Transverse colon (tissue), 4 donors: ENCODE results near the gene CDCA5. TPM values are rescaled to one million over a fixed set of nuclear protein-coding genes. Genes with fewer than 3 reads are reported as not detected.
A peak's percentile ranks its signal among the peaks of the same experiment; 100 is the strongest.

Experiments
- DNase-seq: peaks from one replicate; pipeline ENCODE4 v3.0.0-alpha.2; 2019
- H3K27ac ChIP-seq, 4 donors: fragments of 200-600 bp; sonication (generic); 2 replicates each; pipeline ENCODE4 v1.5.1; 2016 to 2018; ENCODE audit warnings: inconsistent platforms in 4 of 4
- H3K27me3 ChIP-seq: fragments of 200-600 bp; sonication (generic); 2 replicates; pipeline ENCODE4 v1.5.1; 2017; ENCODE audit warnings: inconsistent platforms
- H3K36me3 ChIP-seq, 4 donors: fragments of 200-600 bp; sonication (generic); 2 replicates each; pipeline ENCODE4 v1.5.1; 2017 to 2019; ENCODE audit warnings: inconsistent platforms in 4 of 4
- H3K4me1 ChIP-seq, 4 donors: fragments of 200-600 bp; sonication (generic); 2 replicates each; pipeline ENCODE4 v1.5.1; 2017 to 2020; ENCODE audit warnings: inconsistent platforms in 4 of 4
- H3K4me3 ChIP-seq, 4 donors: fragments of 200-600 bp; sonication (generic); 1 replicate in 1 of 4; 2 replicates in 3 of 4; pipeline versions ENCODE4 v1.5.1 to v1.6.1; 2017 to 2019; ENCODE audit warnings: inconsistent platforms in 4 of 4
- H3K9me3 ChIP-seq, 2 donors: fragments of 200-600 bp; sonication (generic); 2 replicates each; pipeline ENCODE4 v1.5.1; 2017 to 2019; ENCODE audit warnings: inconsistent platforms in 2 of 2
- CTCF ChIP-seq, 5 experiments: fragments of 200-600 bp in 3 of 5; fragments of 450-650 bp in 2 of 5; sonication (generic) in 3 of 5; IDR thresholded peaks; 1 replicate in 2 of 5; 2 replicates in 3 of 5; pipeline ENCODE4 v1.5.1; 2016 to 2017; ENCODE audit warnings: antibody characterized with exemption in 5 of 5, inconsistent platforms in 3 of 5, mild to moderate bottlenecking in 2 of 5, moderate library complexity in 1 of 5
- EP300 ChIP-seq: sonication (generic); formaldehyde crosslinking; IDR thresholded peaks from one replicate; pipeline ENCODE4 v1.6.1; 2017; ENCODE audit warnings: antibody characterized with exemption, low read depth
- POLR2A ChIP-seq: fragments of 450-650 bp; IDR thresholded peaks from one replicate; pipeline ENCODE4 v1.6.1; 2016; ENCODE audit warnings: antibody characterized with exemption, mild to moderate bottlenecking, moderate library complexity
- POLR2AphosphoS5 ChIP-seq, 3 donors: sonication (generic); formaldehyde crosslinking; IDR thresholded peaks; one replicate each; pipeline ENCODE4 v1.6.1; 2016; ENCODE audit warnings: antibody characterized with exemption in 3 of 3
- WGBS, 2 donors: methylation state at CpG; one replicate each; pipeline ENCODE4 v1.1.5; 2018; ENCODE audit warnings: low coverage in 1 of 2; 5-methylcytosine and 5-hydroxymethylcytosine counted together
- in situ Hi-C, 4 donors: fragments of 200-750 bp; cut with MboI; loops; one replicate each; pipeline versions ENCODE4 v1.15.0 to v1.15.1; 2017; ENCODE audit warnings: low sequenced_read_pairs in 3 of 4, low pct_ligation_motif_present in 1 of 4, low pct_unique_long_range_greater_than_20kb in 1 of 4
- intact Hi-C: fragments of 100-400 bp; cut with DNase I; formaldehyde crosslinking; loops from one replicate; pipeline ENCODE4 v1.15.1; 2023; ENCODE audit warnings: low total_unique reads
- total RNA-seq, 4 donors: library from RNA; depleted of rRNA; stranded (reverse); fragments of >200 nt; gene quantifications; one replicate each; pipeline ENCODE4 v1.1.0, GENCODE V29; 2016

The CDCA5 gene
- total RNA-seq, 4 donors from 2014 or later, result 1.9 to 2.6 (median 2.5) TPM; not detected in 1

GRCh38 chr11:65040847-65041622, 42.8 kb downstream of the CDCA5 start, which contains the start of gene SAC3D1:
SAC3D1 (plus strand) TSS chr11:65041210; CDS start chr11:65041293, 83 bp downstream.
- H3K27me3 ChIP-seq, result no peaks in the 10 kb centered on the region
- peak within 1 kb of the TSS; percentile 49 to 92 (median 78) for H3K4me3 ChIP-seq
- peak; percentile 92 for DNase-seq
- TF ChIP-seq POLR2AphosphoS5 (IDR thresholded peaks at IDR 0.05) (peak; percentile 62 to 68 (median 67)), CTCF (IDR thresholded peaks at IDR 0.05) (peak in 1 of 5 experiments; percentile 14), EP300 (no peak), POLR2A (peak; percentile 48)
- H3K9me3 ChIP-seq, result no peaks in the 10 kb centered on the region
- intact Hi-C loops, result no loop called here
- peak within 1 kb of the TSS; percentile 92 to 97 (median 96) for H3K27ac ChIP-seq
- in situ Hi-C loops, result no loop called here
- H3K36me3 ChIP-seq, result peaks cover 0 to 11% (median under 1%) of the 10 kb centered on the region in 4 donors
- WGBS, 2 donors, result 1% methylated on average over 44 of the region's 91 CpGs; no CpG with 5 or more reads in 1 of the 2 donors
- peaks cover 10 to 36% (median 18%) of the 10 kb centered on the region in 4 donors for H3K4me1 ChIP-seq

- DNase-seq, result no peak
- H3K4me1 ChIP-seq, result peaks cover 10 to 36% (median 18%) of the 10 kb centered on the region in 4 donors
- H3K9me3 ChIP-seq, result no peaks in the 10 kb centered on the region
- peak overlapping the region; percentile 92 to 97 (median 96) for H3K27ac ChIP-seq
- H3K4me3 ChIP-seq, result peak overlapping the region; percentile 49 to 92 (median 78)
- TF ChIP-seq POLR2A (no peak), CTCF (IDR thresholded peaks at IDR 0.05) (no peak), POLR2AphosphoS5 (IDR thresholded peaks at IDR 0.05) (no peak), EP300 (no peak)
- H3K27me3 ChIP-seq, result no peaks in the 10 kb centered on the region
- in situ Hi-C loops (no loop called here), intact Hi-C loops (no loop called here)
- WGBS, 2 donors, result 13% methylated on average over 7 of the region's 7 CpGs; no CpG with 5 or more reads in 1 of the 2 donors
- H3K36me3 ChIP-seq, result peaks cover 0 to 17% (median 3%) of the 10 kb centered on the region in 4 donors
These were observed 43.4 kb downstream of the CDCA5 start for GRCh38 chr11:65040520-65040846.

GRCh38 chr11:65036931-65037330, 46.9 kb downstream of the CDCA5 start:
- DNase-seq, result peak; percentile 41
- intact Hi-C loops, result no loop called here
- WGBS, 2 donors, result 68 to 75% methylated on average over 6 of the region's 6 CpGs
- in situ Hi-C loops, result no loop called here
- peaks cover 4 to 13% (median 9%) of the 10 kb centered on the region in 4 donors for H3K4me1 ChIP-seq
- H3K27me3 ChIP-seq, result no peaks in the 10 kb centered on the region
- no peak overlapping the region for H3K4me3 ChIP-seq
- no peak overlapping the region for H3K27ac ChIP-seq
- peaks cover 0 to 36% (median 14%) of the 10 kb centered on the region in 4 donors for H3K36me3 ChIP-seq
- TF ChIP-seq POLR2AphosphoS5 (IDR thresholded peaks at IDR 0.05) (no peak), POLR2A (no peak), EP300 (no peak), CTCF (IDR thresholded peaks at IDR 0.05) (no peak)
- H3K9me3 ChIP-seq, result no peaks in the 10 kb centered on the region

- Histone ChIP-seq H3K9me3 (no peaks in the 10 kb centered on the region), H3K27ac (no peak overlapping the region), H3K36me3 (peaks cover 0 to 39% (median 14%) of the 10 kb centered on the region in 4 donors), H3K4me3 (no peak overlapping the region), H3K27me3 (no peaks in the 10 kb centered on the region), H3K4me1 (peaks cover 0 to 9% (median 6%) of the 10 kb centered on the region in 4 donors)
- DNase-seq, result no peak
- 79 to 93% methylated on average over 7 to 11 of the region's 11 CpGs for WGBS, 2 donors
- in situ Hi-C loops, result no loop called here
- intact Hi-C loops, result no loop called here
- no peak for TF ChIP-seq EP300
- no peak for TF ChIP-seq POLR2A
- no peak for TF ChIP-seq CTCF (IDR thresholded peaks at IDR 0.05)
- TF ChIP-seq POLR2AphosphoS5 (IDR thresholded peaks at IDR 0.05), result no peak
These were observed 48.3 kb downstream of the CDCA5 start for GRCh38 chr11:65035579-65035978.
